ENCODE data around the gene PTPRN2. TPM values are rescaled to one million over a fixed set of nuclear protein-coding genes. Genes with fewer than 3 reads are reported as not detected.

Gene PTPRN2
- total RNA-seq, 1 donor from 2014 or later = 1.8 TPM

DNA sequence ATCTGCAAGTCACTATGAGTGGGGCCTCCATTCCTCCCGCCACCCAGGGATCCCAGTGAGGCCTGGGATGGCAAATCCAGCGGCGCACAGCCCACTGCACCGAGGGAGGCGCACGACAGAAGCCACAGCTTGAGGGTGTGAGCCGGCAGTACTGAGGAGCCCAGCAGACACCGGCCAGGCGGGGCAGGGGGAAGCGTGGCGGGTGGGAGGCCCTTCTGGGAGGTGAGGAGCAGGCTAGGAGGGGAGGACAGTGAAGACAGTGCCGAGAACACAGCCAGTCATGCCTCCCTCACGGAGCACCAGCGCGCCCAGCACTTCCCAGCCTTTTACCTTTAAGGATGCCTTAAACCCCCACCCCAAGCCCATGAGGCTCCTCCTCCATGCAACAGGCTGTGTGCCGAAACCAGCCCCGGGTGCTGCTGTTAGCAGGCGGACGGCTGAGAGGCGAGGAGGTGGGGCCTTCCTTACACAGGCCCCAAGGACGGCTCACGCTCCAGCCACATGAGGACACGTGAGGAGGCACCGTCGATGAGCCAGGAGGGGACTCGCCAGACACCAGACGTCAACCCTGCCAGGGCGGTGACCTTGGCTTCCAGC lies 258.5 kb downstream of the PTPRN2 start:
- Mint-ChIP-seq H3K9me3 (peaks cover 23% of the 10 kb centered on the region), H3K27ac (no peak overlapping the region), H3K4me3 (no peak overlapping the region), H3K4me1 (no peaks in the 10 kb centered on the region), H3K36me3 (ENCODE audit: low read depth) (no peaks in the 10 kb centered on the region), H3K27me3 (no peaks in the 10 kb centered on the region)
- ATAC-seq (ENCODE audit: low read depth) = no peak
- CTCF ChIA-PET = no interaction called here
- intact Hi-C loops (cut with micrococcal nuclease) = no loop called here
- DNase-seq = no peak
- POLR2A ChIA-PET = no interaction called here
- TF ChIP-seq, protein P1, sequence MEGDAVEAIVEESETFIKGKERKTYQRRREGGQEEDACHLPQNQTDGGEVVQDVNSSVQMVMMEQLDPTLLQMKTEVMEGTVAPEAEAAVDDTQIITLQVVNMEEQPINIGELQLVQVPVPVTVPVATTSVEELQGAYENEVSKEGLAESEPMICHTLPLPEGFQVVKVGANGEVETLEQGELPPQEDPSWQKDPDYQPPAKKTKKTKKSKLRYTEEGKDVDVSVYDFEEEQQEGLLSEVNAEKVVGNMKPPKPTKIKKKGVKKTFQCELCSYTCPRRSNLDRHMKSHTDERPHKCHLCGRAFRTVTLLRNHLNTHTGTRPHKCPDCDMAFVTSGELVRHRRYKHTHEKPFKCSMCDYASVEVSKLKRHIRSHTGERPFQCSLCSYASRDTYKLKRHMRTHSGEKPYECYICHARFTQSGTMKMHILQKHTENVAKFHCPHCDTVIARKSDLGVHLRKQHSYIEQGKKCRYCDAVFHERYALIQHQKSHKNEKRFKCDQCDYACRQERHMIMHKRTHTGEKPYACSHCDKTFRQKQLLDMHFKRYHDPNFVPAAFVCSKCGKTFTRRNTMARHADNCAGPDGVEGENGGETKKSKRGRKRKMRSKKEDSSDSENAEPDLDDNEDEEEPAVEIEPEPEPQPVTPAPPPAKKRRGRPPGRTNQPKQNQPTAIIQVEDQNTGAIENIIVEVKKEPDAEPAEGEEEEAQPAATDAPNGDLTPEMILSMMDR (IDR thresholded peaks at IDR 0.05) = no peak

DNA sequence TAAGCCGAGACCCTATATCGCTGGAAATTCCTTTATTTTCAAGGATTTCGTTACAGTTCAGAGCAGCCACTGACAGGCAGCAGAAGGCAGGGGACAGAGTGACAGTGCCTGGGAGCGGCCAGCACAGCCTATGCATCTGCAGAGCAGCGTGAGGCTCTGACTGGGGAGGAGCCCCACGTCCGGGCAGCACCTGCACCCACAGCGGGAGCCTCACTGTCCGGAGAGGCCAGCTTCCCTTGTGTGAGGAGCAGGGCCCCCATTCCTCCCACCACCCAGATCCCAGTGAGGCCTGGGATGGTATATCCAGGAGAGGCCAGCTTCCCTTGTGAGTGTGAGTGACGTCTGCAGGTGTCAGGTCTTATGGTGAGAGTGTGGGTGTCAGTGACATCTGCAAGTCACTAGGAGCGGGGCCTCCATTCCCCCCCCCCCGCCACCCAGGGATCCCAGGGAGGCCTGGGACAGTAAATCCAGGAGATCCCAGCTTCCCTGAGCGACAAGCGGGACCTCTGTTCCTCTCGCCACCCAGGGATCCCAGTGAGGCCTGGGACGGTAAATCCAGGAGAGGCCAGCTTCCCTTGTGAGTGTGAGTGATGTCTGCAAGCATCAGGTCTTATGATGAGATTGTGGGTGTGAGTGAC lies 259.1 kb downstream of the PTPRN2 start:
- intact Hi-C loops (cut with micrococcal nuclease) = no loop called here
- DNase-seq = no peak
- no peak overlapping the region for H3K27ac Mint-ChIP-seq
- H3K4me1 Mint-ChIP-seq = no peaks in the 10 kb centered on the region
- TF ChIP-seq, protein P1 (IDR thresholded peaks at IDR 0.05) = no peak
- no peak overlapping the region for H3K4me3 Mint-ChIP-seq
- CTCF ChIA-PET = no interaction called here
- no peak for ATAC-seq (ENCODE audit: low read depth)
- H3K27me3 Mint-ChIP-seq = no peaks in the 10 kb centered on the region
- POLR2A ChIA-PET = no interaction called here
- H3K9me3 Mint-ChIP-seq = peaks cover 23% of the 10 kb centered on the region
- no peaks in the 10 kb centered on the region for H3K36me3 Mint-ChIP-seq (ENCODE audit: low read depth)

DNA sequence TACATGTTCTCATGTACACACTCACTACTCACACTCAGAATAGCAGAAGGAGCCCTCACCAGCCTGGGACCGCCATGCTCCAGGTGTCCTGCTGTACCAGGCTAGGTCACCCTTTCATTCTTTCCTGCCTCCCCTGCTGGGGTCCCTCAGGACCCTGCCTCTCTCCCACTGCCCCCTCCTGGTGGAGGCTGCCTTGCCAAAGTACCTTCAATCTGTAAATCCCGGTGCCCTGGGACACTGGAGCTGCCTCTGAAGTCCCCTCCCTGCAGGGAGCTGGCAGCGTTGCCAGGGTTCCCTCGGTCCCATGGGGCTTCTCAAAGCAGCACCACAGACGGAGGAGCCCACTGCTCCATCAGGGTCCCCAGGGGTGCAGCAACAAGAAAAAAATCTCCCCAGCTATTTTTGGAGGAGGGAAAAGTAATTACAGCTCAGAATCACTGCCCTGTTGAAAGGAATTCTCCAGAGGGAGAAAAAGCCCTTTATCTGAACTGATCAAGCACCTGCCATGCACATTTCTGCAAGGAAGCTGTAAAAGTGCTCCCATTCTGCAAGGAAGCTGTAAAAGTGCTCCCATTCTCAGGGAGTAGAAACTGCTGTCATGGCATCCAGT lies 259.9 kb downstream of the PTPRN2 start:
- DNase-seq (no peak), ATAC-seq (ENCODE audit: low read depth) (no peak)
- POLR2A ChIA-PET = no interaction called here
- no peak overlapping the region for H3K4me3 Mint-ChIP-seq
- no peaks in the 10 kb centered on the region for H3K4me1 Mint-ChIP-seq
- no peaks in the 10 kb centered on the region for H3K27me3 Mint-ChIP-seq
- TF ChIP-seq, protein P1 (IDR thresholded peaks at IDR 0.05) = no peak
- H3K27ac Mint-ChIP-seq = no peak overlapping the region
- CTCF ChIA-PET = no interaction called here
- H3K36me3 Mint-ChIP-seq (ENCODE audit: low read depth) = no peaks in the 10 kb centered on the region
- intact Hi-C loops (cut with micrococcal nuclease) = no loop called here
- peaks cover 20% of the 10 kb centered on the region for H3K9me3 Mint-ChIP-seq

DNA sequence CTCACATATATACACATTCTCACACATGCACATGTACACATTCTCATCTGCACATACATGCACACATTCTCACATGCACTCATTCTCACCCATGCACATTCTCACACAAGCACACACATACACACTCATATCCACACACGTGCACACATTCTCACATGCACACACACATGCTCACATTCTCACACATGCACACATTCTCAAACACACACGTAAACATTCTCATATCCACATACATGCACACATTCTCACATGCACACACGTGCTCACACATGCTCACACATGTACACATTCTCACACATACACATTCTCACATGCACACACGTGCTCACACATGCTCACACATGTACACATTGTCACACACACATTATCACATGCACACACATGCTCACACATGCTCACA lies 260.6 kb downstream of the PTPRN2 start:
- TF ChIP-seq, protein P1 (IDR thresholded peaks at IDR 0.05) = no peak
- CTCF ChIA-PET = no interaction called here
- intact Hi-C loops (cut with micrococcal nuclease) = no loop called here
- POLR2A ChIA-PET = no interaction called here
- DNase-seq = no peak
- Mint-ChIP-seq H3K27ac (no peak overlapping the region), H3K4me3 (no peak overlapping the region), H3K27me3 (no peaks in the 10 kb centered on the region), H3K36me3 (ENCODE audit: low read depth) (no peaks in the 10 kb centered on the region), H3K9me3 (peaks cover 15% of the 10 kb centered on the region), H3K4me1 (no peaks in the 10 kb centered on the region)
- no peak for ATAC-seq (ENCODE audit: low read depth)

DNA sequence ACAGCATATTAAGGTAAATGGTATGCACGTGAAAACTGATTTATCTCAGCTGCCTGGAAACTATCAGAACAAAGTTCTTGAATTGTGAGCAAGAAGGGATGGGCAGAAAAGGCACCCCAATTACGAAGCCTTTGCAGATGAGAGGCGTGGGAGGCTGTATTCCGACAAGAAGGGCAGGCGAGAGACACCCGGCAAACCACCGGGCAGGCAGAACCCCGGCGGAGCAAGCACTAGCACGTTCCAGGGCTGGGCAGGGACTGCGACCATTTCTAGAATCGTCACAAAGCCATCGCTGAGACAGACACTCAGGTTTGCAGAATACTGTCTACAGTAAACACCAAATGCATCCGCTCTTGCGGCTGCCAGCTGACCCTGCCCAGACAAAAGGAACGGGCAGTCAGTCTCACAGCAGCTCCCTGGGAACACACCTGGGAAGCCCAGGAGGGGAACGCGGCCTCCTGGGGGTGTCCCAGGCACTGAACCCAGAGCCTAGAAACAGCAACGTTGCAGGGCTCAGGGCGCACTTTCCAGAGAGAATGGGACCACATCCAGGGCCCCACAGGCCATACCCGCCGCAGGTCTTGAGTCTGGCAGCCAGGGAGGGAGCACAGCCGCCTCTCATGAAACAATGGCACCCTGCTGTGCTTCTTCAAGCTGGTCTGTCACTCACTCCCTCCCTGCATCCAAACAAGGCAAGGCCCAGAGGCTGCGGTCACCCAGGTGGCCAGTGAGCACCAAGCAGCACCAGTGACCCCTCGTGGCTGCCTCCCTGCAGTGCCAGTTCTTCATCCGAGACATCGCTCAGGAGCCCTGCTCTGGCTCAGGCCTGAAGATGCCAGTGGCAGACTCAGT lies 261.9 kb downstream of the PTPRN2 start:
- DNase-seq = no peak
- POLR2A ChIA-PET = no interaction called here
- Mint-ChIP-seq H3K27me3 (no peaks in the 10 kb centered on the region), H3K4me1 (no peaks in the 10 kb centered on the region), H3K9me3 (peaks cover 11% of the 10 kb centered on the region), H3K36me3 (ENCODE audit: low read depth) (no peaks in the 10 kb centered on the region), H3K27ac (no peak overlapping the region), H3K4me3 (no peak overlapping the region)
- ATAC-seq (ENCODE audit: low read depth) = no peak
- CTCF ChIA-PET = no interaction called here
- TF ChIP-seq, protein P1 (IDR thresholded peaks at IDR 0.05) = no peak
- intact Hi-C loops (cut with micrococcal nuclease) = no loop called here
